MV-4-11 (cell line): ENCODE results near the gene SCLT1.
"Not testable (repeated sequence)": the region's sequence is repeated elsewhere in the genome, so short reads cannot be mapped to it uniquely, and the experiment has no call there.

Source experiments
- DNase-seq: peaks from one replicate; lab custom pipeline; 2025; lab: John Stamatoyannopoulos, UW

The SCLT1 gene

DNA sequence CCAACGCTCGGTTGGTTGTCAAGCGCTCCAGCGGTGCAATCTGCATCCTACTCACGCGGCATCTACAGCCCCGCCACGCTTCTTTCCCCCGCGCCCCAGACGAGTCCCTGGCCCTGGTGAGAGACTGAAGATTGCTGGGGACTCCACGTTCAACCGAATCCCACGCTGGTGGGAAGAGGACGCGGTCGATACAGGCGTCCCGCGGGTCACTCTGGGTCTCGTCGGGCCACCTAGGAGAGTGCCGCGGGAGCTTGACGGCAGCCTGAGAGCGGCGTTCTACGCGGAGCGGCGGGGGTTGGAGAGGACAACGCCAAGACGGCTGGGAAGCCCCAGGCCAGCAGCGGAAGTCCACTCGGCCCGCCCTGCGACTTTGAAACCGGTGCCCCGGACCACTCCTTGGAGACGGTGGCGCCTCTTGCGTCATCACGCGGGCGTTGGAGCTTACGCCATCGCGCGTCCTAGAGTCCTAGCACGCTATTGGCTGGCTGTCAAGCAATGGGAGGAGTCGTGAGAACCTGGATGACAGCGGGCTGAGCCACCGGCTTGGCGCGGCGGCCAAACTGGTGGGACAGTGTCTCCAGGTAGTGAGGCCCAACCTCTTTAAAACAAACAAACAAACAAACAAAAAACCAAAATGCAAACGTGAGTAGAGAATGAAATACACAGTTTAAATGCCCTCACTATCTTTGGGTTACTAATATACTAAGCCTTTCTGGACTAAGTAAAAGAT lies at the start of gene SCLT1:
Gene SCLT1, minus strand, starts transcription at position 349 of the 730 bp plus-strand sequence. CDS start 436 bp downstream, outside the sequence.
- peak; percentile 97 for DNase-seq

DNA sequence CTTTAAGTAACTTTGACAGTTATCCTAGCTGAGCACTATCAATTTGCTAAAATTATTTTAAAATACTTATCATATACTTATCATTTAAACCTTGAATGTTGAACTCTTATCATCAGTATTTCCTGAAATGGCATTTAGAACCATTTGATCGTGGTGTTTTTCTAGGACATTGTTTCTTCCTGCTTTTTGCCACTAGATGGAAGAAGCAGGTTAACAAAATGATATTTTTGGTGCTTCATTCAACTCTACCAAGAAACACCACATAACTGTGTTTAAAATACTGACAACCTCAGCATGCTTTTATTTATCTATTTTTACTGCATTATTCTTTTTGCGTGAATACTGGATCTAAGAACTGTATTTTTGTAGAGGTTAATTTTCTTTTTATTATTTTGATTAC lies 47.2 kb upstream of the SCLT1 start:
- DNase-seq, result no peak

DNA sequence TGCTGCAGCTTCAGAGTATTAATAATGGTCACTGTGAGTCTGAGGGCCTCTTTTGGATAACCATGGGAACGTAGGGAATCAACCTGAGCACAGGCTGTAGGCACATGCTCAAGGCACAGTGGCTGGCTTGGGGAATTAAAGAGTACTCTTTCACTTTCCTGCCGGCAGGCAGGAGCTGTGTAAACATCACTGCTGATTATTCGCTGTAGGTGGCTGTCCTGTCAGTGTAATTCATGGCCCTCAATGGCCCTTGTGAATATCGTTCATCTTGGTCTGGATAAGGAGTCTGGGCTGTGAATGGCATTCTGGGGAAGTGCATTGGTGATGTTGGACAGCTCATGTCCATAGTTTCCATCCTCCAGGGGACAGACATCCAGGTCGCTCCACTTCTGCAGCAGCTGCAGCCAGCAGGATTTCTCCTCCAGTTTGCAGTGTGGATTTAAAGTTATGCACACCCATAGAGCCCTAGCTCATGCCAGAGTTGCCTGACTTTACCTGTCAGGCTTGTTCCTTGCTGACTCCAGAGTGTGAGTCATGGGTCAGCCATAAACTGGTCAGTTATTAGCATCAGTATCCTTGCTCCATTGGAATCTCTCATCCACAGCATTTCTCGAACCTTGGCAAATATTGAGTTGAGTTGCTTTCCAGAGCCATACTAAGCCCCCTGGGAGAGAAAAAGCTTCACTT lies 45.6 kb upstream of the SCLT1 start:
- DNase-seq, result no peak

DNA sequence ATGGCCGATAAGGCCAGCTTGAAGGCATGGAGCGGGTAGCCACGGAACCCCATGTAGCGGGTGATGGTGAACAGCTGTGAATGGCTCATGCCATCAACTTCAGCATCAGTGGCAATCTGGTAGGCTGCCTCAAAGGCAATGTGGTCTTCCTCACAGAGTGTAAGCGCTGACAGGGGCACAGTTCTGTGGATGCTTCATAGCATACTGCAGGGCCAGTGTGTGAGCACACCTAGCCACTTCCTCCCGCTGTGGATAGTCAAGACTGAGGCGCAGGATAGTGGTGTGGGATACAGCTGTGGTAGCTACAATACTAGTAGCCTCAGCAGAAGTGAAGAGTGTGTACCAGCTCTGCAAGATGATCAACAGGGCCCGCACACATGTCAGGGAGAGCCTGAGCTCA lies 43.1 kb upstream of the SCLT1 start:
- DNase-seq, result no peak

DNA sequence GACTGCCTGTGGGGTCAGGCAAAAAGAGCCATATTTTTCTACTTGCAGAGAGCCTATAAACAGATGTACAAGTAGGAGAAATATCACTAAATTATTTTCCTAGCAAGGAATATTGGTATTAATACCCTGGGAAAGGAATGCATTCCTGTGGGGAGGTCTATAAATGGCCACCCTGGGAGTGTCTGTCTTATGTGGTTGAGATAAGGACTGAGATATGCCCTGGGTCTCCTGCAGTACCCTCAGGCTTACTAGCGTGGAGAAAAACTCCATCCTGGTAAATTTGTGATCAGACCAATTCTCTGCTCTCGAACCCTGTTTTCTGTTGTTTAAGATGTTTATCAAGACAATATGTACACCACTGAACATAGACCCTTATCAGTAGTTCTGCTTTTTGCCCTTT lies 38.0 kb upstream of the SCLT1 start:
- no peak for DNase-seq

DNA sequence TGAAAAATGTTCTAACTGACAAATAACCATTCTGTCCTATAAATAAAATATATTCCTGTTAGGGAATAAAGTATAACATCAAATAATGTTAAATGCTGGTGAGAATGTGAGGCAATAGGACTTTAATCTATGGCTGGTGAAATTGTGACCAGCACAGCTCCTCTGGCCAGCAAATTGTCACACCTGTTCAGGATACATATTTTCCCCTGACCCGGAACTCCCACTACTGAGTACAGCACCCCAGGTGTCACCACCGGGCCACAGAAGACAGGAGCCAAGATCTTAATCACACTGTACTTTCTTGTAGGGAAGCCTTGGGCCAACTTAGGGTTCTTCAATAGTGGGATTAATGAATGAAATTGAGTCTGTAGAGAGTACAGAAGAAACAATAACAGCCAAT lies 35.8 kb upstream of the SCLT1 start:
- no peak for DNase-seq

DNA sequence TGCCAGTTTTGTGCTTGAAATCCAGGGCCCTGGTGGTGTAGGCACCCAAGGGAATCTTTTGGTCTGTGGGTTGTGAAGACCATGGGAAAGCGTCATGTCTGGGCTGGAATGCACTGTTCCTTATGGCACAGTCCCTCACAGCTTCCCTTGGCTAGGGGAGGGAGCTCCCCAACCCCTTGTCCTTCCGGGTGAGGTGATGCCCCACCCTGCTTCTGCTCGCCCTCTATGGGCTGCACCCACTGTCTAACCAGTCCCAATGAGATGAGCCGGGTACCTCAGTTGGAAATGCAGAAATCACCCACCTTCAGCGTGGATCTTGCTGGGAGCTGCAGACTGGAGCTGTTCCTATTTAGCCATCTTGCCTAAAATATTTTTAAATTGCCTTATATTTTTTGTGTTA lies 33.3 kb upstream of the SCLT1 start:
- not testable (repeated sequence) for DNase-seq

DNA sequence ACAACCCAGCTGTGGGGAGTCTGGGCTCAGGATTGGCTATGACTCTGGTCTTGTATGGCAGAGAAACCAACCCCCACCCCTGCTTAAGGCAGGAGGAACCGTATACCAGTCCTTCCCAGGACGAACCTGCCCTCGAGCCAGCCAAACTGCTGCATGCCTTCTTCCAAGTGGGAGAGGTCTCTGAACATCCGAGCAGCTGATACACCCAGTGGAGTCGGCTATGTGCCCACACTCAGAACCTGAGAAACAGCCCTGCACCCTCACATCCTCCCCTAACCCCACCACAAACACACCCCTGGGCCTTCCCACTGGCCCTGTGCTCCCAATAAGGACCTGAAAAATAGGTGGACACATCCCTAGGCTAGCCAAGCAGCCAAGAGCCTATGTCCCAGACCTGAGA lies 24.4 kb upstream of the SCLT1 start:
- no peak for DNase-seq

DNA sequence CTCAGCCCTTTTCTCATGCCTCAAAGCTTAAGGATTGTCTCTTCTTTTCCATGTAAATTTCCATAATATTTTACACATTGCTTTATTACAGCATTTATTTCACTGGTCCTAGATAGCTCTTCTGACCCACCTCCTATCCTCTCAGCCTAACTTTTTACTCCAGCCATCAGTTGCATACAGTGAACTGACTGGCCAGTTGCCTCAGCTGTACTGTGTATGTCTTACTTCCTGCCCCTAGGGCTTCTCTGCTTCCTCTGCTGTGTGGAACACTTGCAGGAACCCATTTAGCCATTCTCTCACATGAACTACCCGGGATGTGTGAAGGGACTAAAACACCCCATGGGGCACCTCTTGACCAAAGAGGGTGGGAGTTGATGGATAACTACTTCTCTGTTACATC lies 20.6 kb upstream of the SCLT1 start:
- no peak for DNase-seq

DNA sequence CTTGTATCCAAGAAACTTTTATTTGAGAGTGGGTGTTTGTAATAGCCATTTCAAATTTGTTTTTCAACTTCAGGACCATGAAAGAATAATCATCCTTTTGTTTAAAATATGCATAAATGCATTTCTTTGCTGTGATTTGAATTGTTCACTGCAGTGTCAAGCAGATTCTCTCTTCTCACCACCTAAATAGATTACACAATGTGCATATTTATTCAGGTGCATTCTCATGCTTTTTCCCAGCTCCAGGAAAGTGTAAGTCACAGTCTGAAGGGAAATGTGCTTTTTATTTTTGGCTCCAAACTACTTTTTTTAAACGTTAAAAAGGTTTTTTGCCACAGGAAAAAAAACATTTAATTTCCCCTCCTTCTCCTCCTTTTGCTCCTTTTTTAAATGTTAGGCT lies 20.1 kb upstream of the SCLT1 start:
- no peak for DNase-seq

DNA sequence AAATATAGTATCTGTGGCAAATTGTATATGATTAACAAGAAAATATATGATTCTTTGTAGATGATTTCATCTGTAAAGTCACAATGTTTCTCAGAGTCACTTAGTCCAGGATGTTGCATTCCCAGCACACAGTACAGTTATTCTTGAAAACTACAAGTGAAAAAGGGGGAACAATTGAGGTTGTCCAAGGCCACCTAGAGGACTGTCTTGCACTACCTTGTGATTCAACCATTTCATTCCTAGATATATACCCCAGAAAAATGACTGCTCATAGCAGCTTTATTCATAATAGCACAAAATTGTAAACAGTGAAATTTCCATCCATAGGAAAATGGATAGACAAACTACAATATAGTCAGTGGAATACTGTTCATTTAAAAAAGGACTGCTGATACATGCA lies 18.6 kb upstream of the SCLT1 start:
- no peak for DNase-seq

DNA sequence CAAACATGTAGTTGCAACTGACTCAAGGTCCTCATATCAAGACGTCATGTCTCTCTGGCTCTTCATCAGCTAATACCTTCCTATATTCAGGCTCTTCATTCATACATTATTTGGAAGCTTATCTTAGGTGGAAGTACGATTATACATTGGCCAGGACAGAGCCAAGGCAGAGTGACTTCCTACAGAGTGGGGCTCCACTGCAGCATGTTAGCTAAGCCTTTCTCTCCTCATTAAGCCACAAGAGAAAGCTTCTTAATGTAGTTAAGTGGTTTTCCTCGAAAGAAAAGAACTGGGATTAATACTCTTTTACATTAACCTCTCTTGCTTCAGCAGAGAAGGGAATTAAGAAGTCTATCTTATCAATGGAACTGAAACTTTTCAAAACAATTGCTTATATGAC lies 17.6 kb upstream of the SCLT1 start:
- no peak for DNase-seq

DNA sequence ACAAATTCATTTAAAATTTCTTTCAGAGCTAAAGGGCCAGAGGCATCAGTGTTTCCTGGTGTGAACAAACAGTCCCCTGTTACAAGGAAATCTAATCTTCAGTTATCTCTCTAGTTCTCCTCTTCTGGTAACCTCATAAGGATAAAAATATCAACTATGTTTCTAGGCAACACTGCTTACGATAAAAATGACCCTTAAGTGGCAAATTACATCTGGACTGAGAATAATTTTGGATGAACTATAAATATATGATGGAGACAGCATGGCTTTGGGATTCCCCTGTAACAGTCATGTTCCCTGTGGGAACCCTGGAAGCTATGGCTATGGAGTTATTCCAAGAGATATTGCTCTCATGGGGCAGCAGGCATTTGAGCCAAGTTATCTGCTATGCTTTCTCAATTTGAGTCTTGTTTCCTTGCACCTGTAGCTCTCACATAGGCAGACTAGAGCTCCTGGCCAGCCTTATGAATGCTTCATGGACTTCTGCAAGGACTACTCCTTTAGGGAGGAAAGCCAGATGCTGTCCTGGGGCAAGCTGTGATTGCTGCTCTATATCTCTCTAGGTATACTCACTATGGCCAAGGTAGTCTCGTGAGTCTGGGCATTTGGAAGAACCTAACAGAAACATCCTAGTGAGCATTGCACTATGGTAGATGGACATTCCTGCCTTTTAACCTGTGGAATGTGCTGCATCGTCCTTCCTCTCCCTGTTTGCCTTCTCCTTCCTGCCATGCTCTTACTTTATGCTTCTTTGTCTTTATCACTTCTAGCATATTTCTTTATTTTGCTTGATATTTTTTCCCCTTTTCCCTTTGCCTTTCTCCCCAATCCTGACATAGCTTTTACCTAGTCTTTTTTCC lies 16.9 kb upstream of the SCLT1 start:
- no peak for DNase-seq

DNA sequence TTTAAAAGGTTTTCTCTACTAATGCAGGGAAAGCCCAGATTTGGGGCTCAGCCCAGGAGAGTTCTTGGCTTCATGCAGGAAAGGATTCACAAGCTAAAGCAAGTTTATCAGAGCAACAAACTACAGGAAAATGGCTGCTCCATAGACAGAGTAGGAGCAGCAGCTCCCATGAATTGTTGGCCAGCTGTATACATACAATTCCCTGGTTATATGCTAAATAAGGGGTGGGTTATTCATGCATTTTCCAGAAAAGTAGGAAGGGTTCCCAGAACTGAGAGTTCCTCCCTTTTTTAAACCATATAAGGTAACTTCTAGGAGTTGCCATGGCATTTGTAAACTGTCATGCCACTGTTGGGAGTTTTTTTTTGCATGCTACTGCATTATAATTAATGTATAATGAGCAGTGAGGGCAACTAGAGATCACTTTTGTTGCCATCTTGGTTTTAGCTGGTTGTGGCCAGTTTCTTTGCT lies 5.2 kb upstream of the SCLT1 start:
- DNase-seq, result peak; percentile 11

DNA sequence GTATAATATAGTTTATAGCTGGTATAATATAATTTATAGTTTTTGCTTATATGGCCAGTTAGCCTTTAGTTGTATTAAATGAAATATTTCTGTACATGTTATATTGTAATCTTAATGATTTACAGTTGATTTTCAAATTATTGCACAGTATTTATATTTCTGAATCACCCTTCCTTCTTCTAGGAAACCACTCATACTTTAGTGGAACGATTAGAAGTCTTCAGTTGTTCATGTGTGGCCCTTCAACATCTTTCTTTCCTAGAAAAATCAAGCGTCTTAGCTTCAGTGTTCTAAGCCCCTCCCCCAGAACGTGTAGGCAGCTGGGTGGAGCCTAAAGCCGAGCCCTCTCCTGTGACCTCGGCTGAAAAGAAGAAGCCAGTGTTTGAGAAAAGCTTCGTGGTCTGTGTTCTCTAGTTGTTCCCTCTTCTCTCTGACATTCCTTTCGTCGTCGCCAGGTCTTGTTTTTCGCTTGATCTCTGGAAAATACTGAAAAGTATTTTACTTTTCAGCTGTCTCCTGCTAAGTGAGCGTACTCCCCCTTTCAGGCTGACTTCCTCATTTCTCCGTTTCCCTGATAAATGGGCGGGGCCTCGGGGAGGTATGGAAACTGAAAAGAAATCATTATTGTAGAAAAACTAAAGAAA lies 2.6 kb upstream of the SCLT1 start, which contains the start of gene C4orf33:
Gene C4orf33, plus strand, starts transcription at position 342 of the 644 bp plus-strand sequence. CDS start 6,459 bp downstream, outside the sequence.
- peak; percentile 79 for DNase-seq

DNA sequence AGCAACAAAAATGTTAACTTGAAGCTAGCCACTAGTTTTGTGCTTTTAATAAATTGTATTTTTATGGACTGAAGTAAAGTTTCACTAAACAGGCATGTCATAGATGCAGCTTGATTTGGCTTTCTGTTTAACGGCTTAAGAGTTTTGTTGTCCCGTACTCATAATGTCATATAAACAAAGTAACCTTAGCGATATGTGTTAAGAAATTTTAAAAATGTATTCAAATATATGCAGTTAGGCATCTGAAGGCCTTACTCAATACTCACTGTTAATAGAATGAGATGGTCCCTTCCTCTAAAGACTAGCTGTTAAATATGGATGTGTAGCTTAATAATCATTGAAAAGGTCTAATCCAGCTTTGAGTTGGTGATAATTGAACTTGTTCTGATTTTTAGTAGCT lies 1.0 kb upstream of the SCLT1 start:
- no peak for DNase-seq

DNA sequence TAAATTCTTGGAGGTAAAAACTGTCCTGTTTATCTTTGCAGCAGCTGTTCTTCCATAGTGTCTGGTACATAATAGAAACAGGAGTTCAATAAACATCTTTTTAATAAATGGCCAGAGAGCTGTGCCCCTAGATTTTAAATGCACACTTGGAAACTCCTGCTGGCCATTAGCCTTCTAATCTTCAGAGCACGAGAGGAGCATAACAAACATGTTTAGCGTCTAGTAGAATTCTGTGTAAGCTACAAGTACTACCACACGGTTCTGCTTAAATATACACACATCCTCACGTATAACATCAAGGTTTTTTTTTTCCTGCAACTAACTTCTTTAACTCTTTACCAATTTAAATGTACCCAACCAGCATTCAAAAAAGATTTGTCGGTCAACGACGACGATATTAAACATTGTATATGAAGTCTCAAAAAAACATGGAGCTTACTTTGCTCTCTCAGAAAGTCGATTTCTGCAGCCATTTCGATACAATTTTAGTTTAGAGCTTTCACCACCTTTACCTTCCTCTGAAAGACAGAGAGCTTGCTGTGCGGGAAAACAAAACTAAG lies 628 bp downstream of the SCLT1 start:
- DNase-seq, result no peak

DNA sequence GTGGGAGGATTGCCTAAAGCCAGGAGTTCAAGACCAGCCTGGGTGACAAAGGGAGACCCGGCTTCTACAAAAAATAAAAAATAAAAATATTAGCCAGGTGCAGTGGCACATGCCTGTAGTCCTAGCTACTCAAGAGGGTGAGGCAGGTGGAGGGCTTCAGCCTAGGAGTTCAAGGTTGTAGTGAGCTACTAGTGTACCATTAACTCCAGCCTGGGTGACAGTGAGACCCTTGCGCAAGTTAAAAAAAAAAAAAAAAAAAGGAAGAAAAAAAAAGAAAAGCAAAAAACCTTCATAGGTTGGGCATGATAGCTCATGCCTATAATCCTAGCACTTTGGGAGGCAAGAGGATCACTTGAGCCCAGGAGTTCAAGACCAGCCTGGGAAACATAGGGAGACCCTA lies 5.8 kb downstream of the SCLT1 start:
- no peak for DNase-seq

DNA sequence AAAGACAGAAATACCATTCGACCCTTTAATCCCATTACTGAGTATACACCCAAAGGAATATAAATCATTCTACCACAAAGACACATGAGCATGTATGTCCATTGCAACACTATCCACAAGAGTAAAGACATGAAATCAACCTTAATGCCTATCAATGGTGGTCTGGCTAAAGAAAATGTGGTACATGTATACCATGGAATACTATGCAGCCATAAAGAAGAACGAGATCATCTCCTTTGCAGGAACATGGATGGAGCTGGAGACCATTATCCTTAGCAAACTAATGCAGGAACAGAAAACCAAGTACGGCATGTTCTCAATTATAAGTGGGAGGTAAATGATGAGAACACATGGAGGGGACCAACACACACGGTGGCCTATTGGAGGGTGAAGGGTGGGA lies 7.9 kb downstream of the SCLT1 start:
- no peak for DNase-seq

DNA sequence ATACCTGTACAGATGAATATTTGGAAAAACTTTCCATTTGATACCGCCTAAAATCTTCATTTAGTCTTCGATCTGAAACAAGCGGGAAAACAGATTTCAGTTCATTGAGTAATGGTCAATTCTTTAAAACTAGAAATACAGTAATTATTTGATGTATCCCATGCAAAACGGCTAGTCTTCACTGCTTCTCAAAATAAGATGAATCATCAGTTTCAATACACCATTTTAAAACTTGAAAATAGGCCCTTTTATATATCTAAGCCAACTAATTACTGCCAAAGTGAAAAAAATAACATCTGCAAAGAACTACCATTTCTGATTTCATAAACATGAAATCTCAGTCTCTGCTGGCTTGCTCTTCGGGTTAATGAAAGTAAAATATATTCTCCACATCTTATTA lies 11.0 kb downstream of the SCLT1 start:
- no peak for DNase-seq

DNA sequence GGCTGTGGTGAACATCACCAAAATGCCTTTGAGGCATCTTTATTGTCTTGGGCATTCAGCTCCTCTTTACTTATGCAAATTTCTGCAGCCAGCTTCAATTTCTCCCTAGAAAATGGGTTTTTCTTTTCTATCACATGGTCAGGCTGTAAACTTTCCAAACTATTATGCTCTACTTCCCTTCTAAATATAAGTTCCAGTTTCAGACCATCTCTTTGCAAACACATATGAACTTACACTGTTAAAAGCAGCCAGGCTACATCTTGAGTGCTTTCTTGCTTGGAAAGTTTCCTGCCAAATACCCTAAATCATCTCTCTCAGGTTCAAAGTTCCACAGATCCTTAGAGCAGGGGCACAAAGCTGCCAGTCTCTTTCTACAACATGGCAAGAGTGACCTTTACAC lies 13.2 kb downstream of the SCLT1 start:
- DNase-seq, result no peak

DNA sequence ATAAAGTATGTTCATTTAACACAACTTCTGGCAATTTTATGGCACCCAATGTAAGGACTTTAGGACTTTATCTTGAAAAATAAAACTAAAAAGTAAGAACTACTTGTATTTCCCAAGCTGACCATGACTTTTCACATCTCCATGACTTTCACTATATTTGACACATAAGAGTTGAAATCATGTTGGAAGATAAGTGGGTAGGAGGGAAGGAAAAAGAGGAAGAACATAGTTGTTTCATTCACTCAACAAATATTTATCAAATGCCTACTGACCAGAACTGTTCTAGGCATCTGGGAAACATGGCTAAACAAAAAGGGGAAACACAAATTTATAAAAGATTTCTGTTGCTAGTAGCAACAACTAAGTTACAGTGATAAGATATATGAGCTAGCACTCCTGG lies 16.0 kb downstream of the SCLT1 start:
- DNase-seq, result peak; percentile 39
